Kidney (tissue), 14 donors: ENCODE measurements around the gene SLC13A2. TPM values are rescaled to one million over a fixed set of nuclear protein-coding genes. Genes with fewer than 3 reads are reported as not detected.

Source experiments
- DNase-seq, 5 donors: peaks; one replicate each; pipeline ENCODE4 v3.0.0-alpha.2; 2013 to 2020
- FAIRE-seq: peaks from 2 replicates; lab custom pipeline; 2012; peaks lifted over from hg19 to GRCh38; lab: Jason Lieb, UNC
- H3K27ac ChIP-seq, 2 donors: one replicate each; pipeline ENCODE4 v1.7.0; 2013; ENCODE audit warnings: low read depth in 2 of 2, low read length in 2 of 2, inconsistent platforms in 1 of 2
- H3K27me3 ChIP-seq: one replicate; pipeline ENCODE4 v1.7.1; 2013; ENCODE audit warnings: low read length, inconsistent platforms; ENCODE audit not compliant: control insufficient read depth, insufficient read depth
- H3K36me3 ChIP-seq, 3 donors: one replicate each; pipeline versions ENCODE4 v1.7.0 to v1.7.1; 2013; ENCODE audit warnings: low read length in 3 of 3, control low read depth in 1 of 3, inconsistent platforms in 1 of 3; ENCODE audit not compliant: insufficient read depth in 3 of 3, control insufficient read depth in 2 of 3
- H3K4me1 ChIP-seq, 3 donors: one replicate each; pipeline versions ENCODE4 v1.7.0 to v1.7.1; 2013; ENCODE audit warnings: low read length in 3 of 3, inconsistent platforms in 1 of 3, low read depth in 1 of 3; ENCODE audit not compliant: control insufficient read depth in 2 of 3, insufficient read depth in 2 of 3
- H3K4me3 ChIP-seq, 3 donors: one replicate each; pipeline versions ENCODE4 v1.7.0 to v1.8.1; 2013; ENCODE audit warnings: low read length in 3 of 3, control low read depth in 1 of 3, inconsistent platforms in 1 of 3
- H3K9ac ChIP-seq, 3 donors: one replicate each; pipeline versions ENCODE4 v1.7.0 to v1.7.1; 2013; ENCODE audit warnings: low read length in 3 of 3, control low read depth in 1 of 3, inconsistent platforms in 1 of 3
- H3K9me3 ChIP-seq, 3 donors: one replicate each; pipeline versions ENCODE4 v1.7.0 to v1.7.1; 2013; ENCODE audit warnings: low read length in 3 of 3, control low read depth in 1 of 3, inconsistent platforms in 1 of 3; ENCODE audit not compliant: control insufficient read depth in 2 of 3, insufficient read depth in 1 of 3
- CTCF ChIP-seq: IDR thresholded peaks from 3 replicates; pipeline ENCODE4 v1.5.1; 2012; ENCODE audit warnings: mild to moderate bottlenecking, moderate library complexity, borderline replicate concordance; ENCODE audit not compliant: insufficient read depth; ENCODE audit errors: extremely low read depth
- intact Hi-C: fragments of 100-400 bp; cut with DNase I; formaldehyde crosslinking; loops from one replicate; pipeline ENCODE4 v1.11.1; 2022
- polyA plus RNA-seq: library from polyadenylated mRNA; stranded (reverse); fragments of 350-450 nt; fragmentation: Illumina TruSeq; extraction: RNeasy Lipid Tissue Mini Kit (QIAGEN cat#74804); gene quantifications from one replicate; pipeline ENCODE4 v1.2.3, GENCODE V29; 2014; ENCODE audit warnings: low read depth, low replicate concordance; ENCODE audit not compliant: insufficient read depth
- total RNA-seq: library from RNA; stranded (reverse); fragmentation: NEBNext Ultra II Directional; extraction: Animal tissue kit (Norgen Biotek cat#: 25700); gene quantifications from one replicate; pipeline ENCODE4 v1.2.1, GENCODE V29; 2021
- donor health status: control.
- donor health status: control.
- donor health status: control.
- donor health status: control.
- donor health status: control.
- donor health status: DM: yes; HTN: yes; CAD: no.
- donor health status: Normal renal cell carcinoma (clear cell type).

Gene SLC13A2
- total and polyA plus RNA-seq, 2 donors from 2014 or later: 1.1 to 69.0 TPM

- no peak for FAIRE-seq
- no peaks in the 10 kb centered on the region for H3K27me3 ChIP-seq
- peaks cover 0 to 3% (median 0%) of the 10 kb centered on the region in 3 donors for H3K4me1 ChIP-seq
- no peak for DNase-seq
- H3K9ac ChIP-seq: no peak overlapping the region
- TF ChIP-seq CTCF: no peak
- intact Hi-C loops: no loop called here
- H3K27ac ChIP-seq: no peak overlapping the region
- no peaks in the 10 kb centered on the region for H3K9me3 ChIP-seq
- H3K36me3 ChIP-seq: no peaks in the 10 kb centered on the region
- H3K4me3 ChIP-seq: no peak overlapping the region
Observed at GRCh38 chr17:28471531-28472342, 1.7 kb upstream of the SLC13A2 start.

DNA sequence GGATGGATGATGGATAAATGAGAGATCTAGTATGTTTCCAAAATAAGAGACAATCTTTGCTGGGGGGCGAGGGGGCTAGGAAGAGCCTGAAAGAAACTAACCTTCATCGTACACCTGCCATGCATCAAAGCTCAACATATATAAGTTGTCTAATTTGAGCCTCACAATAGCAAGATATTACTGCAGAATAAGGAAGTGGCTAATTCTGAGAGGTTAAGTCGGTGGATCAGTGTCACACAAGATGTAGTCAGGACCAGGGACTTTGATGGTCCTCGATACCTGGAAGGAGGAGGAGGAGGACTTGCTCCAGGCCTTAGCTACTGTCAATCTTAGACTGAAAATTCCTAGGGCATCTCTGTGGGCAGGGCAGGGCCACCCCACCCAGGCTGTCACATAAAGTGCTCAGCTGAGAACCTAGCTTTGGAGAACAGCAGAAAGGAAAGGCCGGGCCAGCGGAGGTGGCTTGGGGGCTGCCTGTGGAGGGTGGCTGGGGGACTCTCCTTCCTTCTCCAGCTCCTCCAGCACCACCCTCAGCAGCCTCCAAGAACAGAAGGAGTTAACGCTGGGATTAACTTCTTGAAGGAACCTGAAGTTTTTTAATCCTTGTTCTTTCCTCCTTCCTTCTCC is 460 bp upstream of the SLC13A2 start:
- intact Hi-C loops: no loop called here
- no peak for TF ChIP-seq CTCF
- no peak overlapping the region for H3K4me3 ChIP-seq
- H3K27me3 ChIP-seq: no peaks in the 10 kb centered on the region
- no peak for DNase-seq
- no peak for FAIRE-seq
- H3K4me1 ChIP-seq: peaks cover 0 to 3% (median 0%) of the 10 kb centered on the region in 3 donors
- H3K9ac ChIP-seq: peak overlapping the region in 1 of 3 donors; percentile 42
- no peak overlapping the region for H3K27ac ChIP-seq
- no peaks in the 10 kb centered on the region for H3K9me3 ChIP-seq
- H3K36me3 ChIP-seq: no peaks in the 10 kb centered on the region

DNA sequence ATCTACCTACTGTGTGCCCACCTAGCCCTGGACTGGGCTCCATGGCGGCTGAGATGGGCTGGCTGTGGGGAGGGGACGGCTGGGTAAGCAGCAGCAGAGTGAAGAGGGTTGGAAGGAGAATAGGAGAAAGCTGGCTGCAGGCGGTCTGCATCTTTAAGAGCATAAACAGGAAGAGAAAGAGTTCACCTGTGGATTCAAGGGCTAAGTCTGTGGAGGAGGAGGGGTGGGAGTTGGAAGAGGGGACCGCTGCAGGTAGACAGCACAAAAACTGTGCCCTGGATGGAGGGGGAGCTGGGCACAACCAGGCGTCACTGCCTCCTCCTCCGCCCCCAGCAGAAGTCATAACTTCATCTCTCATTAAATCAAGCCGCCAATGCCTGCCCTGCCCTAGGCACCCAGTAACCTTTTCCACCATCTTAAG is 677 bp downstream of the SLC13A2 start:
- Histone ChIP-seq H3K27ac (peak overlapping the region in 1 of 2 donors; percentile 12), H3K4me3 (peak overlapping the region in 2 of 3 donors; percentile 59 to 65), H3K9me3 (no peaks in the 10 kb centered on the region), H3K27me3 (no peaks in the 10 kb centered on the region), H3K36me3 (no peaks in the 10 kb centered on the region), H3K9ac (peak overlapping the region in 1 of 3 donors; percentile 42), H3K4me1 (peaks cover 0 to 4% (median 0%) of the 10 kb centered on the region in 3 donors)
- no peak for FAIRE-seq
- no peak for TF ChIP-seq CTCF
- no peak for DNase-seq
- intact Hi-C loops: no loop called here
